K562 (cell line): Measurements from ENCODE around the gene DCTN2. TPM values are rescaled to one million over a fixed set of nuclear protein-coding genes. Genes with fewer than 3 reads are reported as not detected.
A peak's percentile ranks its signal among the peaks of the same experiment; 100 is the strongest.

ENCODE experiments used
- ARID1B ChIP-seq: fragments of 450-650 bp; IDR thresholded peaks from 2 replicates; pipeline ENCODE4 v1.6.1; 2016; ENCODE audit warnings: antibody characterized with exemption, mild to moderate bottlenecking, inconsistent platforms
- CBFA2T2 ChIP-seq: fragments of 450-650 bp; conservative IDR thresholded peaks from 2 replicates; pipeline ENCODE4 v1.6.1; 2017; ENCODE audit warnings: mild to moderate bottlenecking
- CHD1 ChIP-seq: fragments of 200-600 bp; sonication (generic); IDR thresholded peaks from one replicate; pipeline ENCODE4 v1.6.1; 2012; ENCODE audit warnings: mild to moderate bottlenecking, moderate library complexity, low read length, inconsistent platforms
- DIDO1 ChIP-seq: fragments of 450-650 bp; IDR thresholded peaks from 2 replicates; pipeline ENCODE4 v1.6.1; 2016; ENCODE audit warnings: low read depth, missing biosample characterization, missing genetic modification characterization
- KLF1 ChIP-seq: fragments of 450-650 bp; IDR thresholded peaks from 2 replicates; pipeline ENCODE4 v1.6.1; 2016; ENCODE audit warnings: missing genetic modification characterization, missing compliant biosample characterization
- LEF1 ChIP-seq: fragments of 450-650 bp; IDR thresholded peaks from 2 replicates; pipeline ENCODE4 v1.6.1; 2016; ENCODE audit warnings: mild to moderate bottlenecking
- NCOA1 ChIP-seq: fragments of 450-650 bp; IDR thresholded peaks from 2 replicates; pipeline ENCODE4 v1.6.1; 2016; ENCODE audit warnings: low read depth
- NFIX ChIP-seq: fragments of 250-450 bp; sonication (Bioruptor Pico); IDR thresholded peaks from 2 replicates; pipeline ENCODE4 v1.4.0; 2020; ENCODE audit warnings: low read depth, mild to moderate bottlenecking, moderate library complexity
- PCBP2 ChIP-seq: fragments of 200-400 bp; formaldehyde crosslinking; IDR thresholded peaks from 2 replicates; pipeline ENCODE4 v1.6.1; 2018; ENCODE audit warnings: low read length, low read depth, mild to moderate bottlenecking, moderate library complexity; ENCODE audit not compliant: poor library complexity, severe bottlenecking
- POLR3G ChIP-seq: IDR thresholded peaks from 2 replicates; pipeline ENCODE4 v1.6.1; 2011; ENCODE audit not compliant: insufficient read length, insufficient replicate concordance; ENCODE audit errors: extremely low read depth
- SAFB2 ChIP-seq: fragments of 200-400 bp; formaldehyde crosslinking; IDR thresholded peaks from 2 replicates; pipeline ENCODE4 v1.6.1; 2018; ENCODE audit warnings: borderline replicate concordance, low read length, low read depth, moderate library complexity; ENCODE audit not compliant: severe bottlenecking
- SETDB1 ChIP-seq: IDR thresholded peaks from one replicate; pipeline ENCODE4 v1.6.1; 2012; ENCODE audit warnings: low read length, control low read depth, inconsistent platforms
- SNAPC5 ChIP-seq: fragments of 250-450 bp; sonication (Bioruptor Pico); IDR thresholded peaks from 2 replicates; pipeline ENCODE4 v1.8.0; 2021; ENCODE audit warnings: moderate library complexity, mild to moderate bottlenecking, inconsistent platforms
- SP1 ChIP-seq: sonication (generic); formaldehyde crosslinking; IDR thresholded peaks from 2 replicates; pipeline ENCODE4 v1.8.1; 2022; ENCODE audit warnings: mild to moderate bottlenecking, missing genetic modification reagents
- THRA ChIP-seq: fragments of 450-650 bp; IDR thresholded peaks from 2 replicates; pipeline ENCODE4 v1.6.1; 2017; ENCODE audit warnings: mild to moderate bottlenecking, moderate library complexity
- ZEB2 ChIP-seq: fragments of 450-650 bp; IDR thresholded peaks from 2 replicates; pipeline ENCODE4 v1.6.1; 2016
- ZHX1 ChIP-seq: fragments of 150-350 bp; conservative IDR thresholded peaks from 2 replicates; pipeline ENCODE4 v1.6.1; 2014; ENCODE audit warnings: low read length
- ZKSCAN1 ChIP-seq: fragments of 150-350 bp; IDR thresholded peaks from 2 replicates; pipeline ENCODE4 v1.6.1; 2016; ENCODE audit warnings: low read depth, low read length
- ZNF124 ChIP-seq: sonication (generic); formaldehyde crosslinking; IDR thresholded peaks from 2 replicates; pipeline ENCODE4 v1.8.1; 2022; ENCODE audit warnings: missing genetic modification reagents
- ZNF324 ChIP-seq: fragments of 250-450 bp; sonication (Bioruptor Pico); IDR thresholded peaks from 2 replicates; pipeline ENCODE4 v1.4.0; 2020; ENCODE audit warnings: mild to moderate bottlenecking
- ZNF445 ChIP-seq: fragments of 250-450 bp; sonication (Bioruptor Pico); IDR thresholded peaks from 2 replicates; pipeline ENCODE4 v1.4.0; 2020; ENCODE audit warnings: low read depth, mild to moderate bottlenecking, moderate library complexity
- polyA plus RNA-seq, 8 experiments: library from polyadenylated mRNA; depleted of rRNA in 4 of 8; stranded (reverse) in 5 of 8; unstranded in 3 of 8; fragments of >200 nt; fragmentation: Nextera tagmentation in 2 of 8; fragmentation: Illumina TruSeq in 1 of 8; extraction: Ambion mirVana in 2 of 8; extraction: Trizol in 1 of 8; gene quantifications; 2 replicates each; pipeline versions ENCODE4 v1.2.1 to v1.2.3, GENCODE V29; 2011 to 2014; ENCODE audit warnings: inconsistent platforms in 1 of 8, missing spikeins in 1 of 8
- total RNA-seq, 7 experiments: library from RNA; depleted of rRNA in 6 of 7; stranded (reverse); fragments of >200 nt in 6 of 7; fragmentation: Illumina TruSeq in 2 of 7; extraction: Trizol in 2 of 7; gene quantifications; 2 replicates each; pipeline versions ENCODE4 v1.2.1 to v1.2.3, GENCODE V29; 2011 to 2021; ENCODE audit warnings: low replicate concordance in 1 of 7
- TF ChIP-seq, protein P1 (sequence below): sonication (generic); formaldehyde crosslinking; IDR thresholded peaks from 2 replicates; pipeline ENCODE4 v1.8.0; 2022; ENCODE audit warnings: mild to moderate bottlenecking, low read depth, missing genetic modification reagents
- TF ChIP-seq, protein P2 (sequence below): fragments of 250-450 bp; sonication (Bioruptor Pico); IDR thresholded peaks from 2 replicates; pipeline ENCODE4 v1.4.0; 2020; ENCODE audit warnings: mild to moderate bottlenecking
- TF ChIP-seq, protein P3 (sequence below): sonication (generic); formaldehyde crosslinking; IDR thresholded peaks from 2 replicates; pipeline ENCODE4 v1.5.0; 2020; ENCODE audit warnings: missing genetic modification reagents

DCTN2 gene
- total and polyA plus RNA-seq, 9 of the 15 experiments (the other 6 are each of a cell fraction or from before 2014, with no cell fraction given), result 43.6 to 270 (median 125) TPM

DNA sequence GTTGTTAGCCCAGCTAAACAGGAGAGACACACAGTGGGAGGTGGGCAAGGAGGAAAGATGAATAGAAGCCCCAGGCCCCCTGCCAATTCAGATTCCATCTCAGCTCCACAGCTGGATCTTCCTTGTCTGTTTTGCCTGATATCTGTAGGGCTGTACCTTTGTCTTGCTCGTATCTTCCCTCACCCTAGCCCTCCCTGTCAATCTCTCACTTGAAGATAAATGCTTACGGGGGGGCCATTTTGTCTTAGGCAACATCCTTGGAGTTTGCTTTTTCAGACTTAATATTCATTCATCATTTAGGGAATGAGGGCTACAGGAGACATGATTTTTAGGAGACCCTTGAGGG is 5.3 kb upstream of the DCTN2 start (continued):
- TF ChIP-seq CHD1, result no peak
- TF ChIP-seq LEF1, result peak; percentile 11; the same call in 1 of the 2 replicates
- no peak for TF ChIP-seq KLF1 (tag)
- peak; percentile 97 for TF ChIP-seq ARID1B
- TF ChIP-seq PCBP2, result no peak
- TF ChIP-seq, protein P1, sequence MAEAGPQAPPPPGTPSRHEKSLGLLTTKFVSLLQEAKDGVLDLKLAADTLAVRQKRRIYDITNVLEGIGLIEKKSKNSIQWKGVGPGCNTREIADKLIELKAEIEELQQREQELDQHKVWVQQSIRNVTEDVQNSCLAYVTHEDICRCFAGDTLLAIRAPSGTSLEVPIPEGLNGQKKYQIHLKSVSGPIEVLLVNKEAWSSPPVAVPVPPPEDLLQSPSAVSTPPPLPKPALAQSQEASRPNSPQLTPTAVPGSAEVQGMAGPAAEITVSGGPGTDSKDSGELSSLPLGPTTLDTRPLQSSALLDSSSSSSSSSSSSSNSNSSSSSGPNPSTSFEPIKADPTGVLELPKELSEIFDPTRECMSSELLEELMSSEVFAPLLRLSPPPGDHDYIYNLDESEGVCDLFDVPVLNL (CRISPR knock-in tag), result no peak
- TF ChIP-seq SETDB1, result no peak
- TF ChIP-seq, protein P2, sequence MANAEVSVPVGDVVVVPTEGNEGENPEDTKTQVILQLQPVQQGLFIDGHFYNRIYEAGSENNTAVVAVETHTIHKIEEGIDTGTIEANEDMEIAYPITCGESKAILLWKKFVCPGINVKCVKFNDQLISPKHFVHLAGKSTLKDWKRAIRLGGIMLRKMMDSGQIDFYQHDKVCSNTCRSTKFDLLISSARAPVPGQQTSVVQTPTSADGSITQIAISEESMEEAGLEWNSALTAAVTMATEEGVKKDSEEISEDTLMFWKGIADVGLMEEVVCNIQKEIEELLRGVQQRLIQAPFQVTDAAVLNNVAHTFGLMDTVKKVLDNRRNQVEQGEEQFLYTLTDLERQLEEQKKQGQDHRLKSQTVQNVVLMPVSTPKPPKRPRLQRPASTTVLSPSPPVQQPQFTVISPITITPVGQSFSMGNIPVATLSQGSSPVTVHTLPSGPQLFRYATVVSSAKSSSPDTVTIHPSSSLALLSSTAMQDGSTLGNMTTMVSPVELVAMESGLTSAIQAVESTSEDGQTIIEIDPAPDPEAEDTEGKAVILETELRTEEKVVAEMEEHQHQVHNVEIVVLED (CRISPR knock-in tag), result no peak
- no peak for TF ChIP-seq SNAPC5 (CRISPR knock-in tag)
- no peak for TF ChIP-seq ZNF124 (CRISPR knock-in tag)
- no peak for TF ChIP-seq ZKSCAN1
- TF ChIP-seq NFIX (CRISPR knock-in tag), result no peak
- TF ChIP-seq ZHX1, result no peak
- peak; percentile 50; the same call in 1 of the 2 replicates for TF ChIP-seq ZEB2
- TF ChIP-seq ZNF324 (CRISPR knock-in tag), result no peak
- peak; percentile 52; the same call in 1 of the 2 replicates for TF ChIP-seq NCOA1
- TF ChIP-seq THRA, result no peak
- TF ChIP-seq SAFB2, result no peak
- TF ChIP-seq DIDO1 (tag), result peak; percentile 18; the same call in 1 of the 2 replicates
- TF ChIP-seq, protein P3, sequence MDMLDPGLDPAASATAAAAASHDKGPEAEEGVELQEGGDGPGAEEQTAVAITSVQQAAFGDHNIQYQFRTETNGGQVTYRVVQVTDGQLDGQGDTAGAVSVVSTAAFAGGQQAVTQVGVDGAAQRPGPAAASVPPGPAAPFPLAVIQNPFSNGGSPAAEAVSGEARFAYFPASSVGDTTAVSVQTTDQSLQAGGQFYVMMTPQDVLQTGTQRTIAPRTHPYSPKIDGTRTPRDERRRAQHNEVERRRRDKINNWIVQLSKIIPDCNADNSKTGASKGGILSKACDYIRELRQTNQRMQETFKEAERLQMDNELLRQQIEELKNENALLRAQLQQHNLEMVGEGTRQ (CRISPR knock-in tag), result no peak
- no peak for TF ChIP-seq ZNF445 (CRISPR knock-in tag)
- TF ChIP-seq CBFA2T2, result peak; percentile 95
- TF ChIP-seq SP1 (CRISPR knock-in tag), result no peak
- TF ChIP-seq POLR3G, result no peak
